ENCODE measurements around the gene EVI2B.
A peak's percentile ranks its signal among the peaks of the same experiment; 100 is the strongest.
"Not testable (repeated sequence)": the region's sequence is repeated elsewhere in the genome, so short reads cannot be mapped to it uniquely, and the experiment has no call there.

Gene EVI2B, protein sequence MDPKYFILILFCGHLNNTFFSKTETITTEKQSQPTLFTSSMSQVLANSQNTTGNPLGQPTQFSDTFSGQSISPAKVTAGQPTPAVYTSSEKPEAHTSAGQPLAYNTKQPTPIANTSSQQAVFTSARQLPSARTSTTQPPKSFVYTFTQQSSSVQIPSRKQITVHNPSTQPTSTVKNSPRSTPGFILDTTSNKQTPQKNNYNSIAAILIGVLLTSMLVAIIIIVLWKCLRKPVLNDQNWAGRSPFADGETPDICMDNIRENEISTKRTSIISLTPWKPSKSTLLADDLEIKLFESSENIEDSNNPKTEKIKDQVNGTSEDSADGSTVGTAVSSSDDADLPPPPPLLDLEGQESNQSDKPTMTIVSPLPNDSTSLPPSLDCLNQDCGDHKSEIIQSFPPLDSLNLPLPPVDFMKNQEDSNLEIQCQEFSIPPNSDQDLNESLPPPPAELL

GRCh38 chr17:31313982-31314781, at the start of gene EVI2B:
Gene EVI2B (minus strand): TSS chr17:31314054. CDS start chr17:31305609, 8,445 bp downstream.
- DNase-seq (ENCODE audit: low spot score) = no peak

DNA sequence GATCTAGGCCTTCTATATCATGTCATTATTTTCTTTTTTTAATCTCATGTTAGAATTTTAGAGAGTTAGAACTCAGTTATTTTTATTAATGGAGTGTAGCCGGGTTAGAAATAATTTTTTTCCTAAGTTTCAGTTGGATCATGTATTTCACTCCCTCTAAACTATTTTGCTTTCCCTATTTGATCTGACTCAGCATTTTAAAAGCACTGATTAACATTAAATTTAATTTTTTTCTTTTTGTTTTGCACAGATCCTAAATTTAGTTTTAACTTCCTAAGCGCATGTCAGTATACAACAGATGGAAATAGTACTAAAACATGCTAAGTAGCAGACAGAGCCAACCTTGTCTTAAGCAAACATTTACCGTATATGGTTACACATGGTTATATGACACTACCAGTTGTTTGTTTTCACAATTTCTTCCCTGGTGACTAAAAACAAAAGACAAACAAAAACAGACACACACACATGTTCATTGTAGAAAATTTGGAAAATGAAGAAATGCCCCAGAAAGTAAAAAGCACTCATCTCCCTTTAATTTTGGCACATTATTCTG, 44.1 kb upstream of the EVI2B start:
- DNase-seq (ENCODE audit: low spot score) = no peak

GRCh38 chr17:31357091-31357490, 43.2 kb upstream of the EVI2B start:
- DNase-seq (ENCODE audit: low spot score) = no peak

- no peak for DNase-seq (ENCODE audit: low spot score)
These were observed 42.1 kb upstream of the EVI2B start for GRCh38 chr17:31355935-31356334.

- DNase-seq (ENCODE audit: low spot score) = no peak
These were observed 35.6 kb upstream of the EVI2B start for GRCh38 chr17:31349454-31349853.

- DNase-seq (ENCODE audit: low spot score) = not testable (repeated sequence)
These were observed 31.4 kb upstream of the EVI2B start for GRCh38 chr17:31345191-31345747.

GRCh38 chr17:31339906-31340661, 26.2 kb upstream of the EVI2B start:
- peak; percentile 57 for DNase-seq (ENCODE audit: low spot score)

DNA sequence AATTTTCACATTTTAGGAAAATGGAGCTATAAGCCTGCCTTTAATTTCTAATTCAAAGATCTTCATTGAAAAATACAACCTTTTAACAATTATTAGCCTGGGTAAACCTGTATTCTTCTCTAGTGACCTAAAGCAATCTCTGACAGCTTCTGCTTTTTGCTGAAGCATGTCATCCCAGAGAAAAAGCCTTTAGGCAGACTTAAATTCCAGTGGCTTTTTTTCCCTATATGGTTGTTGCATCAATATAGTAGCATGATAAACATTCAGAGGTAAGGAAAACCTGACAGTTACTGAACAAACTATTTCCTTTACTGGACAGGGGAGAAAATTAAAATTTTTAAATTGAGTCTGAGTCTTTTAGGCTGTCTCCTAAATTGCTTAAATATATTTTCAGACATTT, 15.4 kb upstream of the EVI2B start:
- no peak for DNase-seq (ENCODE audit: low spot score)

GRCh38 chr17:31328160-31328535, 14.3 kb upstream of the EVI2B start:
- peak; percentile 24 for DNase-seq (ENCODE audit: low spot score)

DNA sequence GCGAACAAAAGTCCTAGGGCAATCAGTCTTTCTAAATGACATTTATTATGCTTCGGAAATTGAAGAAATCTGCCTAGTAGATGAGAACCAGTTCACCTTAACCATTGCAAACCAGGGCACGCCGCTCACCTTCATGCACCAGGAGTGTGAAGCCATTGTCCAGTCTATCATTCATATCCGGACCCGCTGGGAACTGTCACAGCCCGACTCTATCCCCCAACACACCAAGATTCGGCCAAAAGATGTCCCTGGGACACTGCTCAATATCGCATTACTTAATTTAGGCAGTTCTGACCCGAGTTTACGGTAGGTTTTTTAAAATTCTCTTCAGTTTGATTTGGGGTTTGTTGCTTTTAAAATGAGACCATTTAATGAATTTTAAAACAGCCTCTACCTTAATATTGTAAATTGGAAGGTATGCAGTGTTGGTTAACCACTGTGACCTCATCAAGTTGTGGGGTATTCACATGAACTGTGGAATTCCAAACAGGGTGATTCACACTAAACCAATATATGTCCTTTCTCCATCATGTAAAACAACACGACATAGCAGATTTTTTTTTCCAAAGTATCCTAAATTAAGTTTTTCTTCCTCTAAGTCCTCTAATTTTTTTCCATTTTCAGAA, 13.8 kb upstream of the EVI2B start:
- DNase-seq (ENCODE audit: low spot score) = peak; percentile 73

- no peak for DNase-seq (ENCODE audit: low spot score)
These were observed 9.7 kb upstream of the EVI2B start for GRCh38 chr17:31323551-31323950.

DNA sequence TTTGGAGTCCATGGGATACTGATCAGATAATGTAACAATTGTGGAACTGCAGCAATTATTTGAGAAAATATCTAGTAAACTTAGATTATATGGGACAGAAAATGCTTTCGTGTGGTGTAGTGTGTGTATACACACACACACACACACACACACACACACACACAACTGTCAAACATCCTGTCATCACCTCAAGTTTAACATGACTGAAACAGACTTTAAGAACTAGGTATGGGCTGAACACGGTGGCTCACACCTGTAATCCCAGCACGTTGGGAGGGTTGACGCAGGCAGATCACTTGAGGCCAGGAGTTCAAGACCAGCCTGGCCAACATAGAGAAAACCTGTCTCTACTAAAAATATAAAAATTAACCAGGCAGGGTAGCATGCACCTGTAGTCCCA, 8.1 kb upstream of the EVI2B start:
- DNase-seq (ENCODE audit: low spot score) = no peak

DNA sequence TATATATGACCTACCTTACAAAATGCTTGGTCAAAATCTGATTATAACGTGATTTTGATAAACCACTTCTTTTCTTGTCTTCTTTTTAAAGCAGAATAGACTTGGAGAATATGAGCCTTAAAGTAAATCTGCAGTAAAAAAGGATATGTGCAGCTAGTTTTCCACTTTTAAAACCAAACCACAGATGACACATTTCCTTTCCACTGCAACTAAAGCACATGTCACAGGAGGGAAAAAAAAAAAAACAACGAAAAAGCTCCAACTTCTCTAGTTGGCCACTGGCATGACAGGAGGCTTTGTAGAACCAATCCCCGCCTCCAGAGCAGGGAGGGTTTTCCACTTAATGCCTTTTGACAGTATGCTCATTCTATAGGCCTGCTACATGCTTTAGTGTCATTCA, 7.6 kb upstream of the EVI2B start, which contains the start of gene EVI2A:
TSS of gene EVI2A (minus strand) at position 142 of the 400 bp plus-strand sequence. CDS start 2,609 bp downstream, outside the sequence.
- DNase-seq (ENCODE audit: low spot score) = peak; percentile 68

DNA sequence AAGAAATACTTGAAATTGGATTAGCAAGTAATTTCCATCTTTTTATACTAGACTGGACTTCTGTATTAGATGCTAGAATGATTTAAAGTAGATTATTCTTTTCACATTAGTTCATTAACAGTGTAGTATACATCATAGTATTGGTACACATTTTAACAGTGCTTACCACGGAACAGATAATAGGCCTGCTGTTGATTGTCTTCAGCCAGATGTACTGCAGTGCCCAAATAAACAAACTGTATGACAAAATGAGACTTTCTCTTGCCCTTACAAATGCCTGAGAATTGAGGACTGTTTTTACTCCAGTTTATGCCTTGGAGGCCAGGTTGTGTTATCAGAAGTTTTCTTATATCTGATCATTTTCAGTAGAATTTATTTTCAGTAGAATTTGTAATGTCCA, 6.9 kb upstream of the EVI2B start:
- no peak for DNase-seq (ENCODE audit: low spot score)

- no peak for DNase-seq (ENCODE audit: low spot score)
These were observed 6.4 kb upstream of the EVI2B start for GRCh38 chr17:31320241-31320640.

- no peak for DNase-seq (ENCODE audit: low spot score)
These were observed 5.2 kb upstream of the EVI2B start for GRCh38 chr17:31318851-31319661.

GRCh38 chr17:31318298-31318801, 4.5 kb upstream of the EVI2B start:
- DNase-seq (ENCODE audit: low spot score) = no peak

- no peak for DNase-seq (ENCODE audit: low spot score)
These were observed 887 bp upstream of the EVI2B start for GRCh38 chr17:31314782-31315100.

DNA sequence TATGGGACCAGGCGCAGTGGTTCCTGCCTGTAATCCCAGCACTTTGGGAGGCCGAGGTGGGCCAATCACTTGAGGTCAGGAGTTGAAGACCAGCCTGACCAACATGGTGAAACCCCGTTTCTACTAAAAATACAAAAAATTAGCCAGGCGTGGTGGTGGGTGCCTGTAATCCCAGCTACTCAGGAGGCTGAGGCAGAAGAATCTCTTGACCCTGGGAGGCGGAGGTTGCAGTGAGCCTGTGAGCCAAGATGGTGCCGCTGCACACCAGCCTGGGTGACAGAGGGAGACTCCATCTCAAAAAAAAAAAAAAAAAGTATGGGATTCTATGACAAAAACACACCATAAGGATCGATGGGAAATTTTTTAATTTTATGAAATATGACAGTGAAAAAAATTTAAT, 1.6 kb downstream of the EVI2B start:
- not testable (repeated sequence) for DNase-seq (ENCODE audit: low spot score)

DNA sequence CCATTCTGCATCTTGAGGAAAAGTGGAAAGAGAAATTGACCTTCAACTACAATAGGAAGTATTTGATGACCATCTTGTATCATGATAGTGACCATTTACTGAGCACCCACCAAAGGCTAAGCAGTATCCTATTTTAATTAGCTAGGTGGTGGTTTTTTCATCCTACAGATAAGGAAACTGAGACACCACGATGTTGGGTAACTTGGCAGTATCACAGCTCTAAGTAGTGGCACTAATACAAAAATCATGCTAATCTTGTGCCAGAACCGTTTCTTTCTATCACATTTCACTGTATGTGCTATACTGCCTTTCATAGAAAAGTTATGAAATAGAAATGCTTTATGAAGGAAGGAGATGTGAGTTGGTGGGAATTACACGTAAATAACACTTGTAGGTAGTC, 2.3 kb downstream of the EVI2B start:
- DNase-seq (ENCODE audit: low spot score) = no peak
